ENCODE measurements around the gene GPRIN3. TPM values are rescaled to one million over a fixed set of nuclear protein-coding genes. Genes with fewer than 3 reads are reported as not detected.

The GPRIN3 gene
- total and polyA plus RNA-seq, 2 of the 13 experiments (the other 11 are each of a cell fraction or from before 2014, with no cell fraction given) = not detected

DNA sequence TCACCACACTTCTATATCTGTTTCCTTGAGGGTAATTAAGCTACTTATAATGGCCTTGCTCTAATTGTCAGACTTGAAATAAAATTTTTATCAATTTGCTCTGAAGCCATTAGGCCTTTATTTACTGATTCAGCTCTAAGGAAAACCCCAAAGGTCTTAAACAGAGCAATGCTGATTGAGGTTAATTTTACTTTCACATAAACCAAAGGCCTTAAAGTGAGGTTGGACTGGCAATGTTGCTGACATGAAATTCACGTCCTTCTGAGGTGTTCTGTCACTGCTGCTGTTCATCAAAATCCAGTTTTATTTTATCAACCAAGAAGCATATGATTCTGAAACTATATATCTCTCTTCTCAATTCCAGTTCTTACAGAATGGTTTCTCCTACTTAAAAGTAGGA, 21.7 kb upstream of the GPRIN3 start (continued):
- TF ChIP-seq, protein P1, sequence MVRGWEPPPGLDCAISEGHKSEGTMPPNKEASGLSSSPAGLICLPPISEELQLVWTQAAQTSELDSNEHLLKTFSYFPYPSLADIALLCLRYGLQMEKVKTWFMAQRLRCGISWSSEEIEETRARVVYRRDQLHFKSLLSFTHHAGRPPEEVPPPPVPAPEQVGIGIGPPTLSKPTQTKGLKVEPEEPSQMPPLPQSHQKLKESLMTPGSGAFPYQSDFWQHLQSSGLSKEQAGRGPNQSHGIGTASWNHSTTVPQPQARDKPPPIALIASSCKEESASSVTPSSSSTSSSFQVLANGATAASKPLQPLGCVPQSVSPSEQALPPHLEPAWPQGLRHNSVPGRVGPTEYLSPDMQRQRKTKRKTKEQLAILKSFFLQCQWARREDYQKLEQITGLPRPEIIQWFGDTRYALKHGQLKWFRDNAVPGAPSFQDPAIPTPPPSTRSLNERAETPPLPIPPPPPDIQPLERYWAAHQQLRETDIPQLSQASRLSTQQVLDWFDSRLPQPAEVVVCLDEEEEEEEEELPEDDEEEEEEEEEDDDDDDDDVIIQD (CRISPR knock-in tag; IDR thresholded peaks at IDR 0.05; ENCODE audit: low read depth) = no peak
- TF ChIP-seq, protein P2, sequence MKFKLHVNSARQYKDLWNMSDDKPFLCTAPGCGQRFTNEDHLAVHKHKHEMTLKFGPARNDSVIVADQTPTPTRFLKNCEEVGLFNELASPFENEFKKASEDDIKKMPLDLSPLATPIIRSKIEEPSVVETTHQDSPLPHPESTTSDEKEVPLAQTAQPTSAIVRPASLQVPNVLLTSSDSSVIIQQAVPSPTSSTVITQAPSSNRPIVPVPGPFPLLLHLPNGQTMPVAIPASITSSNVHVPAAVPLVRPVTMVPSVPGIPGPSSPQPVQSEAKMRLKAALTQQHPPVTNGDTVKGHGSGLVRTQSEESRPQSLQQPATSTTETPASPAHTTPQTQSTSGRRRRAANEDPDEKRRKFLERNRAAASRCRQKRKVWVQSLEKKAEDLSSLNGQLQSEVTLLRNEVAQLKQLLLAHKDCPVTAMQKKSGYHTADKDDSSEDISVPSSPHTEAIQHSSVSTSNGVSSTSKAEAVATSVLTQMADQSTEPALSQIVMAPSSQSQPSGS (CRISPR knock-in tag; IDR thresholded peaks at IDR 0.05) = no peak
- TF ChIP-seq, protein P3, sequence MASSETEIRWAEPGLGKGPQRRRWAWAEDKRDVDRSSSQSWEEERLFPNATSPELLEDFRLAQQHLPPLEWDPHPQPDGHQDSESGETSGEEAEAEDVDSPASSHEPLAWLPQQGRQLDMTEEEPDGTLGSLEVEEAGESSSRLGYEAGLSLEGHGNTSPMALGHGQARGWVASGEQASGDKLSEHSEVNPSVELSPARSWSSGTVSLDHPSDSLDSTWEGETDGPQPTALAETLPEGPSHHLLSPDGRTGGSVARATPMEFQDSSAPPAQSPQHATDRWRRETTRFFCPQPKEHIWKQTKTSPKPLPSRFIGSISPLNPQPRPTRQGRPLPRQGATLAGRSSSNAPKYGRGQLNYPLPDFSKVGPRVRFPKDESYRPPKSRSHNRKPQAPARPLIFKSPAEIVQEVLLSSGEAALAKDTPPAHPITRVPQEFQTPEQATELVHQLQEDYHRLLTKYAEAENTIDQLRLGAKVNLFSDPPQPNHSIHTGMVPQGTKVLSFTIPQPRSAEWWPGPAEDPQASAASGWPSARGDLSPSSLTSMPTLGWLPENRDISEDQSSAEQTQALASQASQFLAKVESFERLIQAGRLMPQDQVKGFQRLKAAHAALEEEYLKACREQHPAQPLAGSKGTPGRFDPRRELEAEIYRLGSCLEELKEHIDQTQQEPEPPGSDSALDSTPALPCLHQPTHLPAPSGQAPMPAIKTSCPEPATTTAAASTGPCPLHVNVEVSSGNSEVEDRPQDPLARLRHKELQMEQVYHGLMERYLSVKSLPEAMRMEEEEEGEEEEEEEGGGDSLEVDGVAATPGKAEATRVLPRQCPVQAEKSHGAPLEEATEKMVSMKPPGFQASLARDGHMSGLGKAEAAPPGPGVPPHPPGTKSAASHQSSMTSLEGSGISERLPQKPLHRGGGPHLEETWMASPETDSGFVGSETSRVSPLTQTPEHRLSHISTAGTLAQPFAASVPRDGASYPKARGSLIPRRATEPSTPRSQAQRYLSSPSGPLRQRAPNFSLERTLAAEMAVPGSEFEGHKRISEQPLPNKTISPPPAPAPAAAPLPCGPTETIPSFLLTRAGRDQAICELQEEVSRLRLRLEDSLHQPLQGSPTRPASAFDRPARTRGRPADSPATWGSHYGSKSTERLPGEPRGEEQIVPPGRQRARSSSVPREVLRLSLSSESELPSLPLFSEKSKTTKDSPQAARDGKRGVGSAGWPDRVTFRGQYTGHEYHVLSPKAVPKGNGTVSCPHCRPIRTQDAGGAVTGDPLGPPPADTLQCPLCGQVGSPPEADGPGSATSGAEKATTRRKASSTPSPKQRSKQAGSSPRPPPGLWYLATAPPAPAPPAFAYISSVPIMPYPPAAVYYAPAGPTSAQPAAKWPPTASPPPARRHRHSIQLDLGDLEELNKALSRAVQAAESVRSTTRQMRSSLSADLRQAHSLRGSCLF (CRISPR knock-in tag; IDR thresholded peaks at IDR 0.05; ENCODE audit: borderline replicate concordance) = no peak
- TF ChIP-seq, protein P4, sequence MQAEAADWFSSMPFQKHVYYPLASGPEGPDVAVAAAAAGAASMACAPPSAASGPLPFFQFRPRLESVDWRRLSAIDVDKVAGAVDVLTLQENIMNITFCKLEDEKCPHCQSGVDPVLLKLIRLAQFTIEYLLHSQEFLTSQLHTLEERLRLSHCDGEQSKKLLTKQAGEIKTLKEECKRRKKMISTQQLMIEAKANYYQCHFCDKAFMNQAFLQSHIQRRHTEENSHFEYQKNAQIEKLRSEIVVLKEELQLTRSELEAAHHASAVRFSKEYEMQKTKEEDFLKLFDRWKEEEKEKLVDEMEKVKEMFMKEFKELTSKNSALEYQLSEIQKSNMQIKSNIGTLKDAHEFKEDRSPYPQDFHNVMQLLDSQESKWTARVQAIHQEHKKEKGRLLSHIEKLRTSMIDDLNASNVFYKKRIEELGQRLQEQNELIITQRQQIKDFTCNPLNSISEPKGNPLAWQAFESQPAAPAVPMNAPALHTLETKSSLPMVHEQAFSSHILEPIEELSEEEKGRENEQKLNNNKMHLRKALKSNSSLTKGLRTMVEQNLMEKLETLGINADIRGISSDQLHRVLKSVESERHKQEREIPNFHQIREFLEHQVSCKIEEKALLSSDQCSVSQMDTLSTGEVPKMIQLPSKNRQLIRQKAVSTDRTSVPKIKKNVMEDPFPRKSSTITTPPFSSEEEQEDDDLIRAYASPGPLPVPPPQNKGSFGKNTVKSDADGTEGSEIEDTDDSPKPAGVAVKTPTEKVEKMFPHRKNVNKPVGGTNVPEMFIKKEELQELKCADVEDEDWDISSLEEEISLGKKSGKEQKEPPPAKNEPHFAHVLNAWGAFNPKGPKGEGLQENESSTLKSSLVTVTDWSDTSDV (CRISPR knock-in tag; IDR thresholded peaks at IDR 0.05) = no peak

All from HepG2 (cell line).